ENCODE data around the gene SLC25A29. TPM values are rescaled to one million over a fixed set of nuclear protein-coding genes. Genes with fewer than 3 reads are reported as not detected.
"Not testable (repeated sequence)": the region's sequence is repeated elsewhere in the genome, so short reads cannot be mapped to it uniquely, and the experiment has no call there.

The SLC25A29 gene
- total and polyA plus RNA-seq, 5 donors = 20.9 to 41.1 (median 23.8) TPM

- peak overlapping the region; percentile 16 for H3K27ac ChIP-seq (ENCODE audit: low read length)
- intact Hi-C loops (cut with DNase I) = loop anchor here in 2 of 4 donors (5.0 to 10.0 kb wide), 2 partner anchors 66 to 69 kb away; partner anchors contain the start of gene WDR25 (in 2 of the 2)
- not testable (repeated sequence) for H3K9me3 ChIP-seq (ENCODE audit: control insufficient read depth, low read length); DNase-seq; ATAC-seq; H3K27me3 ChIP-seq (ENCODE audit: control insufficient read depth, insufficient read depth); H3K4me3 ChIP-seq (ENCODE audit: low read length); H3K4me1 ChIP-seq (ENCODE audit: control insufficient read depth, insufficient read depth, low read length)
- WGBS = 81% methylated on average over 6 of the region's 6 CpGs
These were observed 2.2 kb upstream of the SLC25A29 start for GRCh38 chr14:100308427-100308792.

GRCh38 chr14:100307766-100308426 is 1.7 kb upstream of the SLC25A29 start:
- ATAC-seq (no peak), DNase-seq (no peak)
- Histone ChIP-seq H3K4me1 (ENCODE audit: control insufficient read depth, insufficient read depth, low read length) (no peaks in the 10 kb centered on the region), H3K9me3 (ENCODE audit: control insufficient read depth, low read length) (no peaks in the 10 kb centered on the region), H3K4me3 (ENCODE audit: low read length) (peak overlapping the region; percentile 92), H3K27me3 (ENCODE audit: control insufficient read depth, insufficient read depth) (no peaks in the 10 kb centered on the region), H3K27ac (ENCODE audit: low read length) (peak overlapping the region; percentile 16)
- intact Hi-C loops (cut with DNase I) = loop anchor here in 2 of 4 donors (5.0 to 10.0 kb wide), 2 partner anchors 67 to 69 kb away; partner anchors contain the start of gene WDR25 (in 2 of the 2)
- 86% methylated on average over 5 of the region's 5 CpGs for WGBS

- ATAC-seq (peak; percentile 7 to 11), DNase-seq (peak in 2 of 3 donors; percentile 75 to 84)
- Histone ChIP-seq H3K27ac (ENCODE audit: low read length) (peak overlapping the region; percentile 91), H3K4me1 (ENCODE audit: control insufficient read depth, insufficient read depth, low read length) (no peaks in the 10 kb centered on the region), H3K4me3 (ENCODE audit: low read length) (peak overlapping the region; percentile 92), H3K27me3 (ENCODE audit: control insufficient read depth, insufficient read depth) (no peaks in the 10 kb centered on the region), H3K9me3 (ENCODE audit: control insufficient read depth, low read length) (no peaks in the 10 kb centered on the region)
- intact Hi-C loops (cut with DNase I) = loop anchor here in 2 of 4 donors (5.0 to 10.0 kb wide), 2 partner anchors 68 to 70 kb away; partner anchors contain the start of gene WDR25 (in 2 of the 2)
- WGBS = 6% methylated on average over 49 of the region's 49 CpGs
These were observed 938 bp upstream of the SLC25A29 start for GRCh38 chr14:100306998-100307765.

DNA sequence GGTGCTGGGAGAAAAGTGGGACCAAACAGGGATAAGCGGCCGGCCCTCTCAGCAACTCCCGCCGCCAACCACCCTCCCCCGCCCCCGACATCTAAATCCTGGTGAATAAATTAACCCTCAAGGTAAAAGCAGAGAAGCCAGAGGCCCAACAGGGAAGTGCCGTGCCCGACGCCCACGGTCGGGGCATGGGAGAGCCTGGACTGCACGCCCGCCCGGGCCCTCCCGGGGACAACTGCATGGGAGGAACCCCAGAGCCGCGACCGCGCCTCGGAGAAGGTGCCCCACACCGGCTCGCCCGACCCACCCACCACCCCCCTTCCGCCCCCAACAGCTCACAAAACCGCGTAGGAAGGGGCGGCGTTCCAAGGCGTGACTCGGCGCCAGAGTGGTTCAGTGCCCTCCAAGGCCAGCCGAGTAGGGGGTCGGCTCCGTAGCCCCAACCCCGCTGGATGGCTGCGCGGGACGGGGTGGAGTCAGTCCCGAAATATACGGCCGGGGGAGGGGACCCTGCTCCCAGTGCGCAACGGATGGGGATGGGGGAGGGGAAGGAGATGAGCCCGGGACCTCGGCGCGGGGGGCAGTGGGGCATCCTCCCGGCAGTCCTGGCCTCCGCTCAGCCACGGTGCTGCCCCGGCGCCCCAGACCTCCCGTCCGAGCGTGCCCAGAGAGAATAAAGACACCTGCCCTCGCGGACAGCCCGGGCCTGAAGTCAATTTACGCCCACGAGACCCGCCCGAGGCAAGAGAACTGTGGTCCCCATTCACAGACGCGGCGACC is 732 bp downstream of the SLC25A29 start:
- under 1% methylated on average over 65 of the region's 65 CpGs for WGBS
- peak overlapping the region; percentile 68 for H3K27ac ChIP-seq (ENCODE audit: low read length)
- no peaks in the 10 kb centered on the region for H3K27me3 ChIP-seq (ENCODE audit: control insufficient read depth, insufficient read depth)
- intact Hi-C loops (cut with DNase I) = loop anchor here in 2 of 4 donors (5.0 to 10.0 kb wide), 2 partner anchors 69 to 72 kb away; partner anchors contain the start of gene WDR25 (in 2 of the 2)
- peak; percentile 49 to 80 (median 78) for DNase-seq
- peak; percentile 1 to 4 for ATAC-seq
- H3K9me3 ChIP-seq (ENCODE audit: control insufficient read depth, low read length) = no peaks in the 10 kb centered on the region
- peak overlapping the region; percentile 92 for H3K4me3 ChIP-seq (ENCODE audit: low read length)
- H3K4me1 ChIP-seq (ENCODE audit: control insufficient read depth, insufficient read depth, low read length) = no peaks in the 10 kb centered on the region

GRCh38 chr14:100304825-100305323 is 1.4 kb downstream of the SLC25A29 start:
- ATAC-seq (peak; percentile 22 to 28), DNase-seq (peak; percentile 76 to 90 (median 88))
- peak overlapping the region; percentile 4 for H3K27ac ChIP-seq (ENCODE audit: low read length)
- intact Hi-C loops (cut with DNase I) = loop anchor here in 3 of 4 donors (5.0 to 10.0 kb wide), 2 partner anchors 70 to 72 kb away; partner anchors contain the start of gene WDR25 (in 3 of the 3)
- H3K9me3 ChIP-seq (ENCODE audit: control insufficient read depth, low read length) = no peaks in the 10 kb centered on the region
- no peaks in the 10 kb centered on the region for H3K4me1 ChIP-seq (ENCODE audit: control insufficient read depth, insufficient read depth, low read length)
- 8% methylated on average over 21 of the region's 23 CpGs for WGBS
- peak overlapping the region; percentile 92 for H3K4me3 ChIP-seq (ENCODE audit: low read length)
- no peaks in the 10 kb centered on the region for H3K27me3 ChIP-seq (ENCODE audit: control insufficient read depth, insufficient read depth)

DNA sequence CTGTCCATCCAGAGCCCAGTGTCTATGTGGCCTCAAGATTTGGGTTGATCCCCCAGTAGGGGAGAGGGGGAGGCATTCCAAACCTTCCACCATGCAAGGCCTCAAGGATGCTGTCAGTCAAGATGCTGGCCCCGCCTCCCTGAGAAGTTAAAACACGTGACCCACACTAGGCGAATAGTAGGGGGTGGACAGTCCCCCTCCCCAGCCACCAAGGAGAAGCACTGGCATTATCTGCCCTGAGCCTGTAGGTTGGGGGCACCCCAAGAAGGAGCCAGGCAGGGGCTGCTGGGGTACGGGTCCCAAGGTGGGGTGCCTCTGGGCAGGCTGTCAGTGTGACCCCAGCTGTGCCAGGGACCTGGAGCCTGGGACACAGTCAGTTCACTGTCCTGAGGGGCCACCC is 2.3 kb downstream of the SLC25A29 start:
- H3K4me1 ChIP-seq (ENCODE audit: control insufficient read depth, insufficient read depth, low read length) = no peaks in the 10 kb centered on the region
- DNase-seq (peak in 2 of 3 donors; percentile 58 to 66), ATAC-seq (no peak)
- H3K4me3 ChIP-seq (ENCODE audit: low read length) = no peak overlapping the region
- intact Hi-C loops (cut with DNase I) = loop anchor here in 2 of 4 donors (5.0 to 10.0 kb wide), 2 partner anchors 71 to 73 kb away; partner anchors contain the start of gene WDR25 (in 2 of the 2)
- H3K27ac ChIP-seq (ENCODE audit: low read length) = no peak overlapping the region
- H3K9me3 ChIP-seq (ENCODE audit: control insufficient read depth, low read length) = no peaks in the 10 kb centered on the region
- H3K27me3 ChIP-seq (ENCODE audit: control insufficient read depth, insufficient read depth) = no peaks in the 10 kb centered on the region
- 61% methylated on average over 4 of the region's 4 CpGs for WGBS

- peak in 2 of 3 donors; percentile 60 to 64 for DNase-seq
These were observed 3.1 kb downstream of the SLC25A29 start for GRCh38 chr14:100303179-100303578.

GRCh38 chr14:100302616-100303015 is 3.6 kb downstream of the SLC25A29 start:
- H3K4me1 ChIP-seq (ENCODE audit: control insufficient read depth, insufficient read depth, low read length) = peaks cover 4% of the 10 kb centered on the region
- peak in 2 of 3 donors; percentile 41 to 66 for DNase-seq

More at GRCh38 chr14:100303179-100303578, 3.1 kb downstream of the SLC25A29 start:
- Histone ChIP-seq H3K27me3 (ENCODE audit: control insufficient read depth, insufficient read depth) (no peaks in the 10 kb centered on the region), H3K4me1 (ENCODE audit: control insufficient read depth, insufficient read depth, low read length) (no peaks in the 10 kb centered on the region), H3K4me3 (ENCODE audit: low read length) (no peak overlapping the region), H3K9me3 (ENCODE audit: control insufficient read depth, low read length) (no peaks in the 10 kb centered on the region), H3K27ac (ENCODE audit: low read length) (no peak overlapping the region)
- intact Hi-C loops (cut with DNase I) = loop anchor here in 2 of 4 donors (5.0 to 10.0 kb wide), 2 partner anchors 72 to 74 kb away; partner anchors contain the start of gene WDR25 (in 2 of the 2)
- no peak for ATAC-seq
- 65% methylated on average over 8 of the region's 8 CpGs for WGBS

GRCh38 chr14:100299238-100299560 is 7.0 kb downstream of the SLC25A29 start:
- WGBS = 93% methylated on average over 6 of the region's 6 CpGs
- H3K9me3 ChIP-seq (ENCODE audit: control insufficient read depth, low read length) = no peaks in the 10 kb centered on the region
- H3K27ac ChIP-seq (ENCODE audit: low read length) = no peak overlapping the region
- peaks cover 6% of the 10 kb centered on the region for H3K4me1 ChIP-seq (ENCODE audit: control insufficient read depth, insufficient read depth, low read length)
- ATAC-seq (no peak), DNase-seq (peak; percentile 2 to 35 (median 30))
- no peaks in the 10 kb centered on the region for H3K27me3 ChIP-seq (ENCODE audit: control insufficient read depth, insufficient read depth)
- intact Hi-C loops (cut with DNase I) = no loop called here
- no peak overlapping the region for H3K4me3 ChIP-seq (ENCODE audit: low read length)

More at GRCh38 chr14:100302616-100303015, 3.6 kb downstream of the SLC25A29 start:
- Histone ChIP-seq H3K27me3 (ENCODE audit: control insufficient read depth, insufficient read depth) (no peaks in the 10 kb centered on the region), H3K27ac (ENCODE audit: low read length) (no peak overlapping the region), H3K4me3 (ENCODE audit: low read length) (no peak overlapping the region), H3K9me3 (ENCODE audit: control insufficient read depth, low read length) (no peaks in the 10 kb centered on the region)
- no peak for ATAC-seq
- intact Hi-C loops (cut with DNase I) = loop anchor here in 2 of 4 donors (5.0 to 10.0 kb wide), 2 partner anchors 72 to 75 kb away; partner anchors contain the start of gene WDR25 (in 2 of the 2)
- 49% methylated on average over 2 of the region's 2 CpGs for WGBS
